Activated naive CD4-positive, alpha-beta T cell treated with anti-CD3 and anti-CD28 coated beads for 36 hours (primary cell): ENCODE results near the gene EPB41. TPM values are rescaled to one million over a fixed set of nuclear protein-coding genes. Genes with fewer than 3 reads are reported as not detected.

Experiments used
- CTCF ChIA-PET: fragments of 350-600 bp; sonication (Branson Sonifier 250); formaldehyde crosslinking; loops from one replicate; lab custom pipeline; 2021; ENCODE audit warnings: antibody characterized with exemption; lab: Charles Lee
- DNase-seq: peaks from one replicate; pipeline ENCODE4 v3.0.0-alpha.2; 2020
- H3K27ac Mint-ChIP-seq: one replicate; pipeline ENCODE4 v1.8.0; 2021; ENCODE audit warnings: mild to moderate bottlenecking, mixed read lengths
- H3K27me3 Mint-ChIP-seq: one replicate; pipeline ENCODE4 v1.8.0; 2021; ENCODE audit warnings: low read depth, mixed read lengths
- H3K36me3 Mint-ChIP-seq: one replicate; pipeline ENCODE4 v1.8.0; 2021; ENCODE audit warnings: low read depth, mixed read lengths
- H3K4me1 Mint-ChIP-seq: one replicate; pipeline ENCODE4 v1.8.0; 2021; ENCODE audit warnings: low read depth, mixed read lengths
- H3K4me3 Mint-ChIP-seq: one replicate; pipeline ENCODE4 v1.8.0; 2021; ENCODE audit warnings: mild to moderate bottlenecking, moderate library complexity, mixed read lengths
- H3K9me3 Mint-ChIP-seq: one replicate; pipeline ENCODE4 v1.8.0; 2021; ENCODE audit warnings: mixed read lengths
- intact Hi-C: fragments of 100-400 bp; cut with micrococcal nuclease; formaldehyde crosslinking; loops from one replicate; pipeline ENCODE4 v1.15.1; 2023
- total RNA-seq, 2 experiments: library from RNA; stranded (reverse); gene quantifications; one replicate each; pipeline ENCODE4 v1.2.3, GENCODE V29; 2021

EPB41 gene
- total RNA-seq, 2 experiments from 2014 or later: 97.4 to 100 TPM

DNA sequence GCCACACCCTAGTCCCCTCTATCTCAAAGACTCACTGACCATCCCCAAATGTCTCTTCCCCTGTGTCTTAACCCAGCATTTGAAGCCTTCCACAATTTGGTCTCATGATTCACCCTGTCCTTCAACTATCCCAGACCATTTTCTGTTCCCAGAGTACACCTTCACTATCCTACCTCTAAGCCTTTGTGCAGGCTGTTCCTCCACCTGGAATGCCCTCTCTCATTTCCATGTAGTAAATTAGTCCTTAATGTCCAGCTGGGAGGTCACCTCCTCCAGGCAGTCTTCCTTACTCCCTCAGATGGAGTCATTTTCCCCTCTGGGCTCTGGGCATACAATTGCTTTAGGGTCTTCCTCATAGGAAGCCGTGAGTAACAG lies 31.1 kb upstream of the EPB41 start:
- Mint-ChIP-seq H3K27ac (no peak overlapping the region), H3K4me1 (peaks cover 38% of the 10 kb centered on the region)
- DNase-seq: no peak

DNA sequence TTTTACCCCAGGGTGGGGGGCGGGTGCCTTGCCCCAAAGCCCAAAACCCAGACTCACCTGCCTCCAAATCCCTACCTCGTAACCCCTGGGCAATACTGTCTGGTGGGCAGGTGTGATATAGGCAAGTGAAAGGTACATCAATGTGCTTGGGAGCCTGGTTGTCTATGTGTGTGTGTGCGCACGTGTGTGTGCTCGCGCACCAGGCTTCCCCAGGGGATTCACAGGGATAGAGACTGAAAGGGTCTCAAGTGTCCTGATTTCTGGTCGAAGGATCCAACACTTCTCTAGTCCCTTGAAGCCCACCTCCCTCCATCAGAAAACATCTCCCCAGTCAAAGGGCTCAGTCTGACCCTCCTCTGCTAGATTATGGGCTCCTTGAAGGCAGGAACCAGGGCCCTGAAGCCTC lies 28.9 kb upstream of the EPB41 start:
- no peaks in the 10 kb centered on the region for H3K27me3 Mint-ChIP-seq
- no peak for DNase-seq
- peaks cover 2% of the 10 kb centered on the region for H3K36me3 Mint-ChIP-seq
- H3K9me3 Mint-ChIP-seq: no peaks in the 10 kb centered on the region
- intact Hi-C loops: loop anchor here (1.0 to 5.0 kb wide), 6 partner anchors 77 to 638 kb away; partner anchors contain the start of genes RNU11 and SRSF4
- H3K27ac Mint-ChIP-seq: peak overlapping the region; percentile 57
- no peak overlapping the region for H3K4me3 Mint-ChIP-seq
- CTCF ChIA-PET: interaction anchor here (0.6 to 10.7 kb wide), 11 partner anchors 14 to 317 kb away, joined by 3 to 277 read pairs (median 3); partner anchors contain the start of genes EPB41 and SRSF4
- peaks cover 47% of the 10 kb centered on the region for H3K4me1 Mint-ChIP-seq

More for the DNA sequence above, 31.1 kb upstream of the EPB41 start:
- Mint-ChIP-seq H3K9me3 (no peaks in the 10 kb centered on the region), H3K4me3 (no peak overlapping the region), H3K27me3 (no peaks in the 10 kb centered on the region), H3K36me3 (peaks cover 2% of the 10 kb centered on the region)
- CTCF ChIA-PET: interaction anchor here (0.7 to 10.7 kb wide), 4 partner anchors 93 to 318 kb away, joined by 4 to 277 read pairs (median 39); no protein-coding TSS in a partner anchor
- intact Hi-C loops: no loop called here

DNA sequence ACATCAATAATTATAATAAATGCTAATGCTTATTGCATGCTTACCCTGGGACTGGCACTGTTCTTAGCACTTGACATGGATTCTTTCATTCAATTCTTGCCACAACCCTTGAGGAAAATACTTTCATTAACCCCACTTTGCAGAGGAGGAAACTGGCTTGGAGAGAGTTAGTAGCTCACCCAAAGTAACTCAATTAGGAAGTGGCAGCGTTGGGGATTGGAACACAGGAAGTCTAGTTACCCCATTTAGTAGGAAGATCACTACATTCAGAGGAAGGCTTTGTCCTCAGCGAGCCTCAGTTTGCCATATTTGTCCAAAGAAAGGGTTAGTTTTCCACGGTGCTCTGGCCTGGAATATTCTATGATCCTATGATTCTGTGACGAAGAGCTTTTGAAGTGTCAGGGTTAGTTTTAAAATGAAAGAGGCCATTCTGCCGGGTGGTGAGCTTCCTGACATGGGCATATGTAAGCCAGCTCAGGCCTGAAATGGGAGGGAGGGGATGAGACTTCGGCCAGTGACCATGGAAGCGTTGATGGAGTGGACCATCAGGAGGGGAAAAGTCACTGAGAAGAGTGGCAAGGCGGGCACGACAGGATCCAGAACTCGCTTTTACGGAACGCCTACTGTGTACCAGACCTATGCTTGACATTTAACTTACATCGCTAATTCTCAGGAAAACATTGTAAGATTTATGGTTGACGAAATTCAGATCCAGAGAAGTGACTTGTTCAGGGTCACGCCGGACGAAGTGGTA lies 28.2 kb upstream of the EPB41 start:
- peak; percentile 9 for DNase-seq
- peaks cover 49% of the 10 kb centered on the region for H3K4me1 Mint-ChIP-seq
- H3K27ac Mint-ChIP-seq: peak overlapping the region; percentile 92
- H3K36me3 Mint-ChIP-seq: peaks cover 2% of the 10 kb centered on the region
- intact Hi-C loops: loop anchor here (1.0 to 5.0 kb wide), 7 partner anchors 41 to 639 kb away; partner anchors contain the start of genes RNU11 and SRSF4
- H3K4me3 Mint-ChIP-seq: peak overlapping the region; percentile 81
- H3K27me3 Mint-ChIP-seq: no peaks in the 10 kb centered on the region
- no peaks in the 10 kb centered on the region for H3K9me3 Mint-ChIP-seq
- CTCF ChIA-PET: interaction anchor here (0.7 kb wide), 1 partner anchor 316 kb away, joined by 3 read pairs; no protein-coding TSS in a partner anchor

DNA sequence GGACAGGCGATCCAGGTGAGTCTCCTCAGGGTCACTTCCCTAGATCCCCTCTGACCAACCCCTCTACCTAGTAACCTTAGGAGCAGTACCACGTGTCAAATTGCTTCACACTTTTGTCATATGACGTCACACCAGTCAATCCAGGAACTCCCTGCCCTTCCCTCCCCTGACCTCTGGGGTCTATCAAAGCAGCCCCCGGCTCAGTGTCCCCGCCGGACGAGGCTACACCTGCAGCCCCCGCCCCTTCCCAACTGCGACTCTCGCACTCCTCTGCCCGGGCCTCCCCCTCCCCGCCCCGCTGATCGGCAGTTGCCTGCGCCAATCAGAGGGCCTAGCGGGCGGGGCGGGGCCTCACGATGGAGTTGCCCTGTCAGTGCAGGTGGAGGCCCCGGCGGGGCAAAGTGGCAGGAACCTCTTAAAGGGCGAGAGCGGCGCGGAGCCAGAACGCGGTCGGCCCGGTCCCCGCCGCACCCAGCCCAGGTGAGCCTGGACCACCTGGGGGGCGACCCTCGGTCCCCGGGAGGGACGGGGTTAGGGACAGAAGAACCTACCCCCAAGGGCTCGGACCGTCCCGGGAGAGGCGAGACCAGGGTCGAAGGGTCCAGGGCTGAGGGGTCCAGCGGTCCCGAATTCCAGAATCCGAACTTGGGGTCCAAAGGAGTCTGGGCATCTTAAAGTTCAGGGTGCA lies 27.5 kb upstream of the EPB41 start:
- intact Hi-C loops: loop anchor here (1.0 to 5.0 kb wide), 3 partner anchors 27 to 640 kb away; partner anchors contain the start of gene EPB41
- no peaks in the 10 kb centered on the region for H3K27me3 Mint-ChIP-seq
- peak; percentile 92 for DNase-seq
- peak overlapping the region; percentile 81 for H3K4me3 Mint-ChIP-seq
- peaks cover 2% of the 10 kb centered on the region for H3K36me3 Mint-ChIP-seq
- CTCF ChIA-PET: interaction anchor here (1.1 to 1.2 kb wide), 2 partner anchors 10 to 147 kb away, joined by 3 to 7 read pairs; no protein-coding TSS in a partner anchor
- peak overlapping the region; percentile 92 for H3K27ac Mint-ChIP-seq
- H3K9me3 Mint-ChIP-seq: no peaks in the 10 kb centered on the region
- peaks cover 48% of the 10 kb centered on the region for H3K4me1 Mint-ChIP-seq

DNA sequence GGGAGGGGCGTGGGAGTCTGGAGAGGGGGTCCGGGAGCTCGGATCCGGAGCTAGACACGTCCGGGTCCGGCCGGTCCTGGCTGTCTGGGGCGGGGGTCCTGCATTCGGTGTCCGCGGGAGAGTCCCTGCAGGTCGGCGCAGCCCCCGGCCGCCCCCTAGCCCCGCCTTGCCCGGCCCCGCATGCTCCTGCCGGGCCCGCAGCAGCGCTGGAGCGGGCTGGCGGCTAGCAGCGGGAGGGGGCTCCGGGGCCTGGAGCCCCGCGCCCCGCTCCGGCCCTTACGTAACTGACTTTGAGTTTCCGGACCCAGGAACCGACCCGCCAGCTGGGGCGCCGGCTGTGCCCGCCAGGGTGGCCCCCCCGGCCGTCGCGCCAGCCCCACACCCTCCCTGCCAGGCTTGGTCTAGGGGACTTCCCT lies 26.9 kb upstream of the EPB41 start:
- no peak overlapping the region for H3K27ac Mint-ChIP-seq
- H3K36me3 Mint-ChIP-seq: peaks cover 4% of the 10 kb centered on the region
- H3K27me3 Mint-ChIP-seq: no peaks in the 10 kb centered on the region
- peak overlapping the region; percentile 92 for H3K4me3 Mint-ChIP-seq
- H3K9me3 Mint-ChIP-seq: no peaks in the 10 kb centered on the region
- H3K4me1 Mint-ChIP-seq: peaks cover 42% of the 10 kb centered on the region
- DNase-seq: peak; percentile 49
- intact Hi-C loops: loop anchor here (1.0 to 5.0 kb wide), 3 partner anchors 27 to 640 kb away; partner anchors contain the start of gene EPB41
- CTCF ChIA-PET: interaction anchor here (1.1 to 1.2 kb wide), 2 partner anchors 10 to 146 kb away, joined by 3 to 7 read pairs; no protein-coding TSS in a partner anchor

DNA sequence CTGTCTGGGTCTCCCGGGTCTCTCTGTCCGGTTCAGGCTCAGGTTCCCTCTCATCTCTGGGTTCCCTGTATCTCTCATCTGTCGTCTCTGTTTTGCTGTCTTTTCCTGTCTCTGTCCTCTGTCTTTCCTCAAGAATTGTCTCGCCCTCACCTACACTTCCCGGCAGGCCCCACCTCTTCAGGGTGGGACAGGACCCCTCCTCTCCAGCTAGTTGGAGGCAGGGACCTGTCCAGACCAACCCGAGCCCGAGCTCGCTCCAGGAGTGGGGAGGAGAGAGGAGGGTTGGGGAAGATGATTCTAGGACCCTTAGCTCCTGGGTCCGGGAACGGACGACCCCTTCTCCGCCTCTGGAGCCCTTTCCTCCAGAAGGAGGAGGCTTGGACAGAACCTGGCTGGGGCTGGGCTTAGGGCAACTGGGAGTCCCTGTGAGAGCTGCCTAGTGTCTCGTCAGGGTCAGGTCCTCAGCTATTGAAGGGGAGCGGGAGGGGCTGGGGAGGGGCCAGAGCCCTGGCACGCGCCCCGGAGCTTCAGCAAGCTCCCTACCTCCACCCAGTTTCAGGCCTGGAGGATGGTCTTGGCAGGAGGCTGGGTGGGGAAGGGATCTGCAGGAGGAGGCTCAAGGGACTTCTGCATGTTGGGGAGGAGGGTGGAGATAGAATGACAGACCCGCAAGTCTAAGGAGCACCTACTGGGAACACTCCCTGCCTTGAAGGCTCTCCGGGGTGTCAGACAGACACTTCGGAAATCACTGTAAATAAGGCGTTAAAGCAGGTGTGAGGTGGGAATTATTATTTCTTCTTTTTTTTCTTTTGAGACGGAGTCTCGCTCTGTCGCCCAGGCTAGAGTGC lies 26.3 kb upstream of the EPB41 start:
- intact Hi-C loops: loop anchor here (1.0 to 5.0 kb wide), 3 partner anchors 26 to 641 kb away; partner anchors contain the start of gene EPB41
- H3K9me3 Mint-ChIP-seq: no peaks in the 10 kb centered on the region
- H3K4me1 Mint-ChIP-seq: peaks cover 42% of the 10 kb centered on the region
- peak overlapping the region; percentile 64 for H3K27ac Mint-ChIP-seq
- CTCF ChIA-PET: interaction anchor here (1.1 to 1.2 kb wide), 2 partner anchors 11 to 146 kb away, joined by 3 to 7 read pairs; no protein-coding TSS in a partner anchor
- H3K4me3 Mint-ChIP-seq: peak overlapping the region; percentile 92
- peaks cover 4% of the 10 kb centered on the region for H3K36me3 Mint-ChIP-seq
- DNase-seq: no peak
- H3K27me3 Mint-ChIP-seq: no peaks in the 10 kb centered on the region

DNA sequence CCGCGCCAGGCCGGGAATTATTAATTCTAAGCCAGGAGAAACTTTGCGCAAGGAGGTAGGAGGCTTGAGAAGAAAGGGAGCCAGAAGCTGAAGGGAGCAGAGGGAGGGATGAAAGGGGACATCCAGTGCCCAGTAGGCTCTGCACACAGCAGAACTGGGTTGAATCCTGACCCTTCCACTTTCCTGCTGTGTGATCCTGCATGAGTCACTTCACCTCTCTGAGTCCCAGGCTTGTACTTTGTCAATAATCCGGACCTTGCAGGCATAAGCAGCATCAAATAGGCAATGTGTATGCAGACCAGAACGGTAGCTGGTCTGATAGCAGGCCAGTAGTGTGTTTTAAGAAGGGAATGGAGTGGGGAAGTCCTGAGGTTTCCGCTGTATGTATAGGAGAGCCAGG lies 25.5 kb upstream of the EPB41 start:
- no peak for DNase-seq
- Mint-ChIP-seq H3K4me3 (no peak overlapping the region), H3K9me3 (no peaks in the 10 kb centered on the region), H3K27me3 (no peaks in the 10 kb centered on the region), H3K27ac (no peak overlapping the region), H3K4me1 (peaks cover 46% of the 10 kb centered on the region), H3K36me3 (peaks cover 7% of the 10 kb centered on the region)
- CTCF ChIA-PET: interaction anchor here (0.6 to 1.2 kb wide), 3 partner anchors 11 to 729 kb away, joined by 3 to 5 read pairs (median 4); no protein-coding TSS in a partner anchor
- intact Hi-C loops: loop anchor here (5.0 kb wide), 1 partner anchor 642 kb away; no protein-coding TSS in a partner anchor

DNA sequence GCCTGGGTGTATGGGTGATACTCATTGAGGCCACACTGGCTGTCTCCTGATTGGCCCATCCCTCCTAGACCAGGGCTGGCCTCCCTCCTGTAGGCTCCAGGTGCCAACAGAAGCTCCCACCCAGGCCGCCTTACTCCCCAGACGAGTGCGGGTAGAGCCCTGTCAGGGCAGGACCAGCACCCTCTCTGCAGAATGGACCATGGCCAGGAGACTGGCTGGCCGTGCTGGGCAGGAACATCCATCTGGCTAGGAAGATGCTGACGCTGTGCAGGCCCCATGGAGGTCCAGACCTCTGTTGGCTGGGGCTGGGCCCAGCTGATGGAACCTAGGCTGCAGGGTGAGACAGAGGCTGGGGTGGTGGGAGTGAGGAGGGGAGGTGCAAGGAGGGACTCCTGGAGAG lies 25.0 kb upstream of the EPB41 start:
- Mint-ChIP-seq H3K27ac (no peak overlapping the region), H3K27me3 (no peaks in the 10 kb centered on the region), H3K36me3 (peaks cover 7% of the 10 kb centered on the region), H3K9me3 (no peaks in the 10 kb centered on the region), H3K4me3 (no peak overlapping the region), H3K4me1 (peaks cover 43% of the 10 kb centered on the region)
- CTCF ChIA-PET: interaction anchor here (0.7 to 2.4 kb wide), 4 partner anchors 11 to 144 kb away, joined by 3 to 5 read pairs (median 4); no protein-coding TSS in a partner anchor
- intact Hi-C loops: loop anchor here (5.0 kb wide), 1 partner anchor 642 kb away; no protein-coding TSS in a partner anchor
- no peak for DNase-seq

DNA sequence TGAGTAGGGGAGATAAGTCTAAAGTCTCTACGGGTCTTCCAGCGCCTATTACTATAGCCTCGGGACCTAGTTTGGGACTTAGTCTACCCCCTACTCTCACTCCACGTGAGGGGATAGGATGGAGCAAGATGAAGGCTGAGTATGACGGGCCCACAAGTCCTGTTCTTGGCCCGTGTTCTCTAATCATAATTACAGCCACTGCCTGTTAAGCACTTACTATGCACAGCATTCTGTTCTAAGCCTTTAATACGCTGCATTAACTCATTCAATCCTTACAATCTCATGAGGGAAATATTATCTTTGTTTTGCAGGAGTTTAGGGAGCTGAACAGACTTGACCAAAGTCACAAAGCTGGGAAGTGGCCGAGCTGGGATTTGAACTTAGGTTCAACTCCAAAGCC lies 23.9 kb upstream of the EPB41 start:
- Mint-ChIP-seq H3K27me3 (no peaks in the 10 kb centered on the region), H3K9me3 (no peaks in the 10 kb centered on the region), H3K27ac (no peak overlapping the region), H3K36me3 (peaks cover 7% of the 10 kb centered on the region), H3K4me3 (no peak overlapping the region), H3K4me1 (peaks cover 34% of the 10 kb centered on the region)
- CTCF ChIA-PET: interaction anchor here (1.1 to 2.4 kb wide), 3 partner anchors 23 to 312 kb away, joined by 3 to 5 read pairs (median 4); no protein-coding TSS in a partner anchor
- DNase-seq: no peak
- intact Hi-C loops: no loop called here

DNA sequence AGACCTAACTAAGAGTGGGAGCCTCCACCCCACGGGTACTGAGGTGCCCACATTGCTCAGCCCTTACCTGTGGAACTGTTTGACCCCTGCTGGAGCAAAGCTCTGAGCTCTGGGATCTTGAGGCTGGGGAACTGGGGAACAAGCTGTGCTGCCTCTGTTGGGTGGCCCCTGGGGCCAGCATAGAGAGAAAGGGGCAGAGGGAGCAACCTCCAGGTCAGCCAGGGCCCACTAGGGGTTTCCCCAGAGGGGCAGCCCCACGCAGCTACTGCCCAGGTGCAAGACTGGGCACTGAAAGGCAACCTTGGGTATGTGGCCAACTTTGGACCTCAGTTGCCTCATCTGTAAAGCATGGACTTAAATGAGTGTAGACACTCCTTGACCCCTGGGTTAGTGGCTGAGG lies 23.5 kb upstream of the EPB41 start:
- Mint-ChIP-seq H3K36me3 (peaks cover 7% of the 10 kb centered on the region), H3K4me3 (no peak overlapping the region), H3K4me1 (peaks cover 30% of the 10 kb centered on the region), H3K27me3 (no peaks in the 10 kb centered on the region), H3K9me3 (no peaks in the 10 kb centered on the region), H3K27ac (no peak overlapping the region)
- CTCF ChIA-PET: interaction anchor here (1.0 to 2.4 kb wide), 4 partner anchors 22 to 312 kb away, joined by 3 to 5 read pairs (median 4); no protein-coding TSS in a partner anchor
- intact Hi-C loops: no loop called here
- DNase-seq: no peak

DNA sequence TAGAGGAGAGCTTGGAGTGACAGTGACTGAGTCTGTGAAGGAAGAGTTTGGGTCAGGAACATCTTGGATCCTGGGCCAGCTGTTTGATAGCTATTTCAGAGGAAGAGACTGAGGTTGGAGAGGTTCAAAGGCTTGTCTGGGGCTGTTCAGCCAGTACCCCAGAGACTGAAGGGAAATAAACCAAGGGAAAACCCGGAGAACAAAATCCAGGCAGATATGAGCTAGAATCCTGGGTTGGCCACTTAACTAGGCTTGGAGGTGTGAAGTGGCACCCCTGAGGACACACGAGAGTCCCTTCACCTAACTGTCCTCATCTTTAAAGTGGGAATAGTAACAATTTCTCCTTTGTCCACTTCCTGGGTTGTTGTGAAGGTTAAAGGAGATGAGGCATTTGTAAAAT lies 23.1 kb upstream of the EPB41 start:
- intact Hi-C loops: no loop called here
- H3K9me3 Mint-ChIP-seq: no peaks in the 10 kb centered on the region
- H3K27me3 Mint-ChIP-seq: no peaks in the 10 kb centered on the region
- CTCF ChIA-PET: interaction anchor here (1.0 to 2.4 kb wide), 4 partner anchors 22 to 311 kb away, joined by 3 to 5 read pairs (median 4); no protein-coding TSS in a partner anchor
- no peak for DNase-seq
- no peak overlapping the region for H3K4me3 Mint-ChIP-seq
- peaks cover 28% of the 10 kb centered on the region for H3K4me1 Mint-ChIP-seq
- peaks cover 7% of the 10 kb centered on the region for H3K36me3 Mint-ChIP-seq
- peak overlapping the region; percentile 4 for H3K27ac Mint-ChIP-seq
